Breast epithelium (tissue), 3 donors: ENCODE data around the gene PTPN21.

Source experiments
- POLR2A ChIP-seq: fragments of 450-650 bp; IDR thresholded peaks from one replicate; pipeline ENCODE4 v1.6.1; 2016; ENCODE audit warnings: antibody characterized with exemption, mild to moderate bottlenecking, moderate library complexity
- POLR2AphosphoS5 ChIP-seq, 3 donors: sonication (generic); formaldehyde crosslinking; IDR thresholded peaks; one replicate each; pipeline ENCODE4 v1.6.1; 2017; ENCODE audit warnings: antibody characterized with exemption in 3 of 3
- TF ChIP-seq, protein P1 (sequence below), 3 donors: fragments of 450-650 bp; IDR thresholded peaks; one replicate each; pipeline ENCODE4 v1.5.1; 2016 to 2017; ENCODE audit warnings: antibody characterized with exemption in 3 of 3, mild to moderate bottlenecking in 3 of 3, moderate library complexity in 3 of 3

DNA sequence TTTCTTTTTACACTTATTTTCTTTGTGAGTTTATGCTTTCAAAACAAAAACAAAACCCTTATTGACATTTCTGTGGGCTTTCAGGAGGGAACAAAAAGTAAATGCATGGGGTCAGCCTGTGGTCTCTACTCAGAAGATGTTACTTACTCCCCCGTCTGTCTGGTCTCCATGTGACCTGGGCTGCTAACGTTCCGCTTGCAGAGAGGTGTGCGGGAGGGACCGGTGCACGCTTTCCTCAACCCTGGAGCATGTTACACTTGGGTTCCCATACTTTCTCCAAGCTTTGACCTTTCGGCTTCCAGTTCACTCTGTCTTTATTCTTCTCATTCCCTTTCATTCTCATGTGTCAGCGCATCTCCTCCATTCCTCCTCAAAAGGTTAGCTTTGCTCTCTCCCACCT is 44.5 kb upstream of the PTPN21 start:
- TF ChIP-seq, protein P1, sequence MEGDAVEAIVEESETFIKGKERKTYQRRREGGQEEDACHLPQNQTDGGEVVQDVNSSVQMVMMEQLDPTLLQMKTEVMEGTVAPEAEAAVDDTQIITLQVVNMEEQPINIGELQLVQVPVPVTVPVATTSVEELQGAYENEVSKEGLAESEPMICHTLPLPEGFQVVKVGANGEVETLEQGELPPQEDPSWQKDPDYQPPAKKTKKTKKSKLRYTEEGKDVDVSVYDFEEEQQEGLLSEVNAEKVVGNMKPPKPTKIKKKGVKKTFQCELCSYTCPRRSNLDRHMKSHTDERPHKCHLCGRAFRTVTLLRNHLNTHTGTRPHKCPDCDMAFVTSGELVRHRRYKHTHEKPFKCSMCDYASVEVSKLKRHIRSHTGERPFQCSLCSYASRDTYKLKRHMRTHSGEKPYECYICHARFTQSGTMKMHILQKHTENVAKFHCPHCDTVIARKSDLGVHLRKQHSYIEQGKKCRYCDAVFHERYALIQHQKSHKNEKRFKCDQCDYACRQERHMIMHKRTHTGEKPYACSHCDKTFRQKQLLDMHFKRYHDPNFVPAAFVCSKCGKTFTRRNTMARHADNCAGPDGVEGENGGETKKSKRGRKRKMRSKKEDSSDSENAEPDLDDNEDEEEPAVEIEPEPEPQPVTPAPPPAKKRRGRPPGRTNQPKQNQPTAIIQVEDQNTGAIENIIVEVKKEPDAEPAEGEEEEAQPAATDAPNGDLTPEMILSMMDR (IDR thresholded peaks at IDR 0.05): no peak
- TF ChIP-seq POLR2A (no peak), POLR2AphosphoS5 (IDR thresholded peaks at IDR 0.05) (no peak)
